IMR-90 (cell line): ENCODE data around the gene DISC1. TPM values are rescaled to one million over a fixed set of nuclear protein-coding genes. Genes with fewer than 3 reads are reported as not detected.

Source experiments
- ATAC-seq: fragments of 200-7000 bp; cut with Tn5 transposase; 2 replicates; pipeline ENCODE4 v1.9.1; 2020; ENCODE audit warnings: low read depth, mild to moderate bottlenecking, moderate library complexity
- BruUV-seq: library from RNA; stranded (reverse); fragments of 400-500 nt; replicated peaks from 2 replicates; lab custom pipeline; 2021; lab: Mats Ljungman, UMichigan
- CTCF ChIA-PET: fragments of 300-600 bp; formaldehyde crosslinking; extraction: SDS; loops from one replicate; lab custom pipeline; 2021; ENCODE audit warnings: antibody characterized with exemption; lab: Yijun Ruan, JAX
- POLR2A ChIA-PET: fragments of 300-600 bp; sonication (Branson Sonifier 250); formaldehyde crosslinking; loops from one replicate; lab custom pipeline; 2022; ENCODE audit warnings: antibody characterized with exemption; ENCODE audit not compliant: unreplicated experiment; lab: Charles Lee
- DNase-seq: peaks from one replicate; pipeline ENCODE4 v3.0.0; 2013
- H2AFZ ChIP-seq: replicated peaks from 2 replicates; pipeline ENCODE3; 2013; ENCODE audit warnings: low read length, mild to moderate bottlenecking; ENCODE audit not compliant: poor library complexity
- H2AK5ac ChIP-seq: 2 replicates; pipeline ENCODE4 v1.6.1; 2013; ENCODE audit warnings: low read depth, low read length, inconsistent platforms
- H2AK9ac ChIP-seq: replicated peaks from 2 replicates; pipeline ENCODE3; 2013; ENCODE audit warnings: mild to moderate bottlenecking, low read depth, low read length, moderate library complexity; ENCODE audit not compliant: poor library complexity
- H2BK120ac ChIP-seq: 2 replicates; pipeline ENCODE4 v1.6.1; 2013; ENCODE audit warnings: low read depth, low read length, inconsistent platforms
- H2BK15ac ChIP-seq: 3 replicates; pipeline ENCODE4 v1.6.1; 2013; ENCODE audit warnings: low read depth, low read length, inconsistent platforms
- H2BK20ac ChIP-seq: 2 replicates; pipeline ENCODE4 v1.6.1; 2013; ENCODE audit warnings: low read depth, mild to moderate bottlenecking, inconsistent platforms, low read length, moderate library complexity
- H2BK5ac ChIP-seq: 2 replicates; pipeline ENCODE4 v1.6.1; 2013; ENCODE audit warnings: mild to moderate bottlenecking, low read depth, low read length, inconsistent platforms; ENCODE audit not compliant: poor library complexity, severe bottlenecking
- H3K14ac ChIP-seq: replicated peaks from 2 replicates; pipeline ENCODE4 v1.6.1; 2013; ENCODE audit warnings: low read depth, low read length, inconsistent platforms
- H3K18ac ChIP-seq: 2 replicates; pipeline ENCODE4 v1.6.1; 2013; ENCODE audit warnings: low read depth, low read length, control low read depth
- H3K23ac ChIP-seq: 2 replicates; pipeline ENCODE4 v1.6.1; 2013; ENCODE audit warnings: low read depth, low read length, inconsistent platforms
- H3K27ac ChIP-seq: 2 replicates; pipeline ENCODE4 v1.5.1; 2013; ENCODE audit warnings: mild to moderate bottlenecking, control low read depth, low read length; ENCODE audit not compliant: insufficient read depth
- H3K27me3 ChIP-seq: 2 replicates; pipeline ENCODE4 v1.6.1; 2013; ENCODE audit warnings: low read length; ENCODE audit not compliant: control insufficient read depth, insufficient read depth
- H3K36me3 ChIP-seq: 2 replicates; pipeline ENCODE4 v1.6.1; 2013; ENCODE audit warnings: low read length, mixed read lengths; ENCODE audit not compliant: control insufficient read depth, insufficient read depth
- H3K4ac ChIP-seq: 2 replicates; pipeline ENCODE4 v1.6.1; 2013; ENCODE audit warnings: low read depth, low read length, inconsistent platforms
- H3K4me1 ChIP-seq: 2 replicates; pipeline ENCODE4 v1.6.1; 2013; ENCODE audit warnings: low read length, mixed read lengths; ENCODE audit not compliant: control insufficient read depth, insufficient read depth
- H3K4me2 ChIP-seq: 2 replicates; pipeline ENCODE4 v1.6.1; 2013; ENCODE audit warnings: low read depth, mild to moderate bottlenecking, control low read depth, low read length, moderate library complexity
- H3K4me3 ChIP-seq: 2 replicates; pipeline ENCODE4 v1.5.1; 2013; ENCODE audit warnings: low read depth, mild to moderate bottlenecking, control low read depth, low read length, moderate library complexity; ENCODE audit not compliant: insufficient read depth
- H3K56ac ChIP-seq: 2 replicates; pipeline ENCODE4 v1.6.1; 2013; ENCODE audit warnings: low read length, inconsistent platforms; ENCODE audit not compliant: insufficient read depth; ENCODE audit errors: extremely low read depth
- H3K79me1 ChIP-seq, 2 experiments: 2 replicates each; pipeline ENCODE4 v1.6.1; 2013; ENCODE audit warnings: low read length in 2 of 2, inconsistent platforms in 1 of 2, low read depth in 1 of 2
- H3K9ac ChIP-seq: 2 replicates; pipeline ENCODE4 v1.6.1; 2013; ENCODE audit warnings: low read depth, low read length, control low read depth
- H3K9me1 ChIP-seq: 2 replicates; pipeline ENCODE4 v1.6.1; 2013; ENCODE audit warnings: low read length, inconsistent platforms; ENCODE audit not compliant: insufficient read depth
- H3K9me3 ChIP-seq: 2 replicates; pipeline ENCODE4 v1.6.1; 2013; ENCODE audit warnings: low read length; ENCODE audit not compliant: control insufficient read depth, insufficient read depth
- H4K20me1 ChIP-seq: 2 replicates; pipeline ENCODE4 v1.6.1; 2013; ENCODE audit warnings: low read length, inconsistent platforms; ENCODE audit not compliant: insufficient read depth
- H4K5ac ChIP-seq: 2 replicates; pipeline ENCODE4 v1.6.1; 2013; ENCODE audit warnings: mild to moderate bottlenecking, low read depth, low read length, control low read depth
- H4K8ac ChIP-seq, 2 experiments: 2 replicates each; pipeline ENCODE4 v1.6.1; 2013; ENCODE audit warnings: low read depth in 2 of 2, low read length in 2 of 2, control low read depth in 1 of 2, inconsistent platforms in 1 of 2
- H4K91ac ChIP-seq: 2 replicates; pipeline ENCODE4 v1.6.1; 2013; ENCODE audit warnings: low read depth, low read length, inconsistent platforms; ENCODE audit not compliant: insufficient read depth
- BHLHE40 ChIP-seq: fragments of 150-350 bp; IDR thresholded peaks from 2 replicates; pipeline ENCODE4 v1.6.1; 2016; ENCODE audit warnings: mild to moderate bottlenecking, low read depth, low read length
- CEBPB ChIP-seq: IDR thresholded peaks from 2 replicates; pipeline ENCODE4 v1.6.1; 2012; ENCODE audit warnings: low read depth, low read length, improper control_type of control experiment
- CHD1 ChIP-seq: IDR thresholded peaks from 2 replicates; pipeline ENCODE4 v1.6.1; 2012; ENCODE audit warnings: low read depth, low read length, improper control_type of control experiment
- MAFK ChIP-seq: IDR thresholded peaks from 2 replicates; pipeline ENCODE4 v1.6.1; 2012; ENCODE audit warnings: low read depth, low read length, improper control_type of control experiment
- MAZ ChIP-seq: IDR thresholded peaks from 2 replicates; pipeline ENCODE4 v1.6.1; 2012; ENCODE audit warnings: low read depth, mild to moderate bottlenecking, low read length, improper control_type of control experiment, moderate library complexity, borderline replicate concordance
- MXI1 ChIP-seq: IDR thresholded peaks from 2 replicates; pipeline ENCODE4 v1.6.1; 2012; ENCODE audit warnings: low read depth, mild to moderate bottlenecking, low read length, moderate library complexity, borderline replicate concordance
- NFE2L2 ChIP-seq: fragments of 150-350 bp; IDR thresholded peaks from 2 replicates; pipeline ENCODE4 v1.6.1; 2016; ENCODE audit warnings: low read depth, mild to moderate bottlenecking, low read length
- POLR2A ChIP-seq: IDR thresholded peaks from 2 replicates; pipeline ENCODE4 v1.6.1; 2012; ENCODE audit warnings: mild to moderate bottlenecking, low read depth, low read length
- RCOR1 ChIP-seq: IDR thresholded peaks from 2 replicates; pipeline ENCODE4 v1.6.1; 2012; ENCODE audit warnings: mild to moderate bottlenecking, low read length, improper control_type of control experiment; ENCODE audit not compliant: insufficient replicate concordance
- RFX5 ChIP-seq: IDR thresholded peaks from 2 replicates; pipeline ENCODE4 v1.8.0; 2012; ENCODE audit warnings: low read depth, mild to moderate bottlenecking, low read length, moderate library complexity
- SMC3 ChIP-seq: fragments of 150-350 bp; IDR thresholded peaks from 2 replicates; pipeline ENCODE4 v1.6.1; 2016; ENCODE audit warnings: low read depth, mild to moderate bottlenecking, antibody characterized with exemption, low read length, moderate library complexity
- WGBS, 2 experiments: methylation state at CpG; one replicate each; pipeline versions ENCODE4 v1.1.5 to v1.1.7; 2013; ENCODE audit warnings: missing lambda C conversion rate in 2 of 2; ENCODE audit not compliant: insufficient read length in 1 of 2; ENCODE audit errors: extremely low coverage in 2 of 2; 5-methylcytosine and 5-hydroxymethylcytosine counted together
- dilution Hi-C: fragments of 300-500 bp; cut with HindIII; formaldehyde crosslinking; loops from one replicate; pipeline ENCODE4 v1.14.3; 2018; ENCODE audit warnings: low sequenced_read_pairs; ENCODE audit not compliant: unreplicated experiment
- in situ Hi-C: fragments of 300-500 bp; cut with MboI; formaldehyde crosslinking; loops from 3 replicates; pipeline ENCODE4 v1.14.3; 2019; ENCODE audit warnings: low sequenced_read_pairs, inconsistent platforms, mixed read lengths
- intact Hi-C: fragments of 100-400 bp; cut with micrococcal nuclease; formaldehyde crosslinking; loops from 2 replicates; pipeline ENCODE4 v1.10.0; 2022
- polyA plus RNA-seq, 3 experiments: library from polyadenylated mRNA; depleted of rRNA; stranded (reverse); fragments of >200 nt; gene quantifications; 2 replicates each; pipeline ENCODE4 v1.2.3, GENCODE V29; 2012; ENCODE audit warnings: low replicate concordance in 1 of 3
- total RNA-seq: library from RNA; depleted of rRNA; stranded (reverse); fragments of >200 nt; gene quantifications from 2 replicates; pipeline ENCODE4 v1.2.3, GENCODE V29; 2012
- TF ChIP-seq, protein P1 (sequence below): fragments of 150-350 bp; IDR thresholded peaks from 2 replicates; pipeline ENCODE4 v1.6.1; 2017; ENCODE audit warnings: mild to moderate bottlenecking, antibody characterized with exemption, low read length, low read depth
- TF ChIP-seq, protein P2 (sequence below): conservative IDR thresholded peaks from 2 replicates; pipeline ENCODE4 v1.5.1; 2012; ENCODE audit warnings: mild to moderate bottlenecking, low read depth, low read length, improper control_type of control experiment
- TF ChIP-seq, protein P3 (sequence below): fragments of 150-350 bp; IDR thresholded peaks from 2 replicates; pipeline ENCODE4 v1.6.1; 2016; ENCODE audit warnings: low read depth, mild to moderate bottlenecking, low read length, moderate library complexity, borderline replicate concordance

The DISC1 gene
- total and polyA plus RNA-seq, 2 of the 4 experiments (the other 2 are of a cell fraction): 2.2 to 7.0 TPM

- Histone ChIP-seq H3K27me3 (no peaks in the 10 kb centered on the region), H3K56ac (no peak overlapping the region), H3K4me1 (peaks cover 16% of the 10 kb centered on the region), H3K9ac (no peak overlapping the region), H3K4me3 (no peak overlapping the region), H2AK9ac (no peak overlapping the region), H4K8ac (no peak overlapping the region), H2BK15ac (no peak overlapping the region), H3K9me1 (peaks cover 4% of the 10 kb centered on the region), H3K18ac (no peak overlapping the region), H3K14ac (no peak overlapping the region), H3K27ac (no peak overlapping the region), H3K79me1 (no peaks in the 10 kb centered on the region), H3K4me2 (peak overlapping the region; percentile 5; the same call in 1 of the 2 replicates), H3K36me3 (no peaks in the 10 kb centered on the region), H2AK5ac (no peak overlapping the region), H3K23ac (no peak overlapping the region), H4K91ac (no peak overlapping the region), H3K9me3 (no peaks in the 10 kb centered on the region), H2BK20ac (0 out of 2 replicates have a peak overlapping the region, but pooled peaks have one; percentile 33), H4K20me1 (no peaks in the 10 kb centered on the region), H3K4ac (no peak overlapping the region), H2BK5ac (no peak overlapping the region), H4K5ac (no peak overlapping the region), H2BK120ac (no peak overlapping the region), H2AFZ (no peak overlapping the region)
- ChIA-PET CTCF (no interaction called here), POLR2A (interaction anchor here (1.1 kb wide), 1 partner anchor 117 kb away, joined by 3 read pairs; no protein-coding TSS in a partner anchor)
- in situ Hi-C loops: loop anchor here (10.0 kb wide), 1 partner anchor 598 kb away; no protein-coding TSS in a partner anchor
- dilution Hi-C loops: no loop called here
- DNase-seq: peak; percentile 73
- intact Hi-C loops: loop anchor here (10.0 kb wide), 1 partner anchor 608 kb away; no protein-coding TSS in a partner anchor
- TF ChIP-seq RCOR1 (no peak), CHD1 (no peak), MAFK (no peak), RFX5 (no peak), BHLHE40 (no peak), MXI1 (no peak), POLR2A (no peak), CEBPB (no peak), MAZ (no peak), SMC3 (no peak), NFE2L2 (no peak)
- TF ChIP-seq, protein P1, sequence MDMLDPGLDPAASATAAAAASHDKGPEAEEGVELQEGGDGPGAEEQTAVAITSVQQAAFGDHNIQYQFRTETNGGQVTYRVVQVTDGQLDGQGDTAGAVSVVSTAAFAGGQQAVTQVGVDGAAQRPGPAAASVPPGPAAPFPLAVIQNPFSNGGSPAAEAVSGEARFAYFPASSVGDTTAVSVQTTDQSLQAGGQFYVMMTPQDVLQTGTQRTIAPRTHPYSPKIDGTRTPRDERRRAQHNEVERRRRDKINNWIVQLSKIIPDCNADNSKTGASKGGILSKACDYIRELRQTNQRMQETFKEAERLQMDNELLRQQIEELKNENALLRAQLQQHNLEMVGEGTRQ: no peak
- TF ChIP-seq, protein P2, sequence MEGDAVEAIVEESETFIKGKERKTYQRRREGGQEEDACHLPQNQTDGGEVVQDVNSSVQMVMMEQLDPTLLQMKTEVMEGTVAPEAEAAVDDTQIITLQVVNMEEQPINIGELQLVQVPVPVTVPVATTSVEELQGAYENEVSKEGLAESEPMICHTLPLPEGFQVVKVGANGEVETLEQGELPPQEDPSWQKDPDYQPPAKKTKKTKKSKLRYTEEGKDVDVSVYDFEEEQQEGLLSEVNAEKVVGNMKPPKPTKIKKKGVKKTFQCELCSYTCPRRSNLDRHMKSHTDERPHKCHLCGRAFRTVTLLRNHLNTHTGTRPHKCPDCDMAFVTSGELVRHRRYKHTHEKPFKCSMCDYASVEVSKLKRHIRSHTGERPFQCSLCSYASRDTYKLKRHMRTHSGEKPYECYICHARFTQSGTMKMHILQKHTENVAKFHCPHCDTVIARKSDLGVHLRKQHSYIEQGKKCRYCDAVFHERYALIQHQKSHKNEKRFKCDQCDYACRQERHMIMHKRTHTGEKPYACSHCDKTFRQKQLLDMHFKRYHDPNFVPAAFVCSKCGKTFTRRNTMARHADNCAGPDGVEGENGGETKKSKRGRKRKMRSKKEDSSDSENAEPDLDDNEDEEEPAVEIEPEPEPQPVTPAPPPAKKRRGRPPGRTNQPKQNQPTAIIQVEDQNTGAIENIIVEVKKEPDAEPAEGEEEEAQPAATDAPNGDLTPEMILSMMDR: no peak
- TF ChIP-seq, protein P3, sequence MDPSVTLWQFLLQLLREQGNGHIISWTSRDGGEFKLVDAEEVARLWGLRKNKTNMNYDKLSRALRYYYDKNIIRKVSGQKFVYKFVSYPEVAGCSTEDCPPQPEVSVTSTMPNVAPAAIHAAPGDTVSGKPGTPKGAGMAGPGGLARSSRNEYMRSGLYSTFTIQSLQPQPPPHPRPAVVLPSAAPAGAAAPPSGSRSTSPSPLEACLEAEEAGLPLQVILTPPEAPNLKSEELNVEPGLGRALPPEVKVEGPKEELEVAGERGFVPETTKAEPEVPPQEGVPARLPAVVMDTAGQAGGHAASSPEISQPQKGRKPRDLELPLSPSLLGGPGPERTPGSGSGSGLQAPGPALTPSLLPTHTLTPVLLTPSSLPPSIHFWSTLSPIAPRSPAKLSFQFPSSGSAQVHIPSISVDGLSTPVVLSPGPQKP: no peak
- no TSS peak for BruUV-seq
- peak; percentile 61 for ATAC-seq
- no CpG with 5 or more reads among the region's 7 CpGs for WGBS, 2 experiments
Observed at GRCh38 chr1:232016616-232017015, 390.0 kb downstream of the DISC1 start.
